B cell (primary cell): ENCODE measurements around the gene RBKS. TPM values are rescaled to one million over a fixed set of nuclear protein-coding genes. Genes with fewer than 3 reads are reported as not detected.
A peak's percentile ranks its signal among the peaks of the same experiment; 100 is the strongest.

Source experiments
- ATAC-seq: fragments of 200-7000 bp; cut with Tn5 transposase; one replicate; pipeline ENCODE4 v1.10.0; 2021; ENCODE audit warnings: low read depth, mild to moderate bottlenecking, moderate number of reproducible peaks, moderate library complexity
- CTCF ChIA-PET: fragments of 350-600 bp; sonication (Branson Sonifier 250); formaldehyde crosslinking; loops from one replicate; lab custom pipeline; 2021; ENCODE audit warnings: antibody characterized with exemption, inconsistent platforms; lab: Charles Lee
- POLR2A ChIA-PET: fragments of 350-600 bp; sonication (Branson Sonifier 250); formaldehyde crosslinking; loops from one replicate; lab custom pipeline; 2021; ENCODE audit warnings: antibody characterized with exemption; lab: Charles Lee
- DNase-seq: peaks from one replicate; pipeline ENCODE4 v3.0.0; 2013
- H2AFZ ChIP-seq: 2 replicates; pipeline ENCODE4 v1.6.1; 2012; ENCODE audit warnings: mild to moderate bottlenecking, low read depth, low read length; ENCODE audit not compliant: insufficient read depth, poor library complexity, severe bottlenecking
- H3K27ac ChIP-seq, 2 donors: 1 replicate in 1 of 2; 2 replicates in 1 of 2; pipeline ENCODE4 v1.5.1; 2012 to 2013; ENCODE audit warnings: low read length in 2 of 2, mild to moderate bottlenecking in 2 of 2, moderate library complexity in 1 of 2
- H3K27me3 ChIP-seq, 4 experiments: fragments of 200-600 bp in 1 of 4; sonication (generic) in 1 of 4; replicated peaks in 1 of 4; 1 replicate in 2 of 4; 2 replicates in 2 of 4; pipeline versions ENCODE4 v1.6.1 to v1.7.0; 2013 to 2016; ENCODE audit warnings: low read length in 3 of 4, mild to moderate bottlenecking in 2 of 4, mixed read lengths in 1 of 4, moderate library complexity in 1 of 4; ENCODE audit not compliant: insufficient read depth in 4 of 4, control insufficient read depth in 3 of 4; ENCODE audit errors: control extremely low read depth in 1 of 4
- H3K36me3 ChIP-seq, 2 experiments: replicated peaks in 1 of 2; 1 replicate in 1 of 2; 2 replicates in 1 of 2; pipeline versions ENCODE4 v1.6.1 to v1.7.1; 2013; ENCODE audit warnings: low read length in 1 of 2; ENCODE audit not compliant: insufficient read depth in 2 of 2, control insufficient read depth in 1 of 2; ENCODE audit errors: control extremely low read depth in 1 of 2, extremely low read depth in 1 of 2
- H3K4me1 ChIP-seq, 2 donors: fragments of 200-600 bp in 1 of 2; sonication (generic) in 1 of 2; 1 replicate in 1 of 2; 2 replicates in 1 of 2; pipeline versions ENCODE4 v1.5.1 to v1.6.1; 2013 to 2017; ENCODE audit warnings: low read length in 2 of 2; ENCODE audit not compliant: control insufficient read depth in 2 of 2, insufficient read depth in 2 of 2
- H3K4me2 ChIP-seq: replicated peaks from 2 replicates; pipeline ENCODE3; 2012; ENCODE audit warnings: mild to moderate bottlenecking, low read depth, low read length; ENCODE audit not compliant: poor library complexity, severe bottlenecking
- H3K4me3 ChIP-seq, 5 experiments: fragments of 200-600 bp in 1 of 5; sonication (generic) in 1 of 5; 1 replicate in 3 of 5; 2 replicates in 2 of 5; pipeline versions ENCODE4 v1.5.1 to v1.7.0; 2011 to 2016; ENCODE audit warnings: low read length in 4 of 5, mild to moderate bottlenecking in 4 of 5, low read depth in 2 of 5, control low read depth in 1 of 5, moderate library complexity in 1 of 5; ENCODE audit not compliant: insufficient read depth in 1 of 5; ENCODE audit errors: control extremely low read depth in 1 of 5, extremely low read depth in 1 of 5
- H3K79me2 ChIP-seq: fragments of 200-600 bp; sonication (generic); one replicate; pipeline ENCODE4 v1.6.0; 2016; ENCODE audit warnings: low read length; ENCODE audit not compliant: control insufficient read depth, insufficient read depth
- H3K9ac ChIP-seq: fragments of 200-600 bp; sonication (generic); 2 replicates; pipeline ENCODE4 v1.6.1; 2017; ENCODE audit warnings: mild to moderate bottlenecking, low read length, moderate library complexity
- H3K9me3 ChIP-seq, 3 donors: one replicate each; pipeline versions ENCODE4 v1.6.1 to v1.7.1; 2013; ENCODE audit warnings: low read length in 2 of 3; ENCODE audit not compliant: control insufficient read depth in 2 of 3, insufficient read depth in 1 of 3; ENCODE audit errors: control extremely low read depth in 1 of 3
- H4K20me1 ChIP-seq: 2 replicates; pipeline ENCODE4 v1.6.0; 2012; ENCODE audit warnings: mild to moderate bottlenecking, low read length; ENCODE audit not compliant: insufficient read depth, control insufficient read depth, poor library complexity, severe bottlenecking
- H3K27ac Mint-ChIP-seq: one replicate; pipeline ENCODE4 v1.8.0; 2021; ENCODE audit warnings: mixed read lengths
- H3K27me3 Mint-ChIP-seq: one replicate; pipeline ENCODE4 v1.8.0; 2021; ENCODE audit warnings: mixed read lengths
- H3K4me1 Mint-ChIP-seq: one replicate; pipeline ENCODE4 v1.8.0; 2021; ENCODE audit warnings: mixed read lengths
- H3K4me3 Mint-ChIP-seq: one replicate; pipeline ENCODE4 v1.8.0; 2021; ENCODE audit warnings: mixed read lengths
- H3K9me3 Mint-ChIP-seq: one replicate; pipeline ENCODE4 v1.8.0; 2022; ENCODE audit warnings: mixed read lengths; ENCODE audit not compliant: insufficient read depth
- EZH2 ChIP-seq: IDR thresholded peaks from 2 replicates; pipeline ENCODE4 v1.6.1; 2012; ENCODE audit warnings: borderline replicate concordance, low read depth, mild to moderate bottlenecking, moderate library complexity, low read length; ENCODE audit not compliant: insufficient read depth, poor library complexity, severe bottlenecking
- WGBS: methylation state at CpG from one replicate; pipeline ENCODE4 v1.1.5; 2013; ENCODE audit warnings: missing lambda C conversion rate; ENCODE audit not compliant: insufficient coverage; 5-methylcytosine and 5-hydroxymethylcytosine counted together
- intact Hi-C: fragments of 100-400 bp; cut with micrococcal nuclease; formaldehyde crosslinking; loops from one replicate; pipeline ENCODE4 v1.10.0; 2022
- polyA plus RNA-seq: library from polyadenylated mRNA; depleted of rRNA; stranded (reverse); fragments of >200 nt; gene quantifications from 2 replicates; pipeline ENCODE4 v1.2.3, GENCODE V29; 2012
- total RNA-seq, 2 donors: library from RNA; stranded (reverse); fragments of 120-200 nt in 1 of 2; gene quantifications; 1 replicate in 1 of 2; 2 replicates in 1 of 2; pipeline versions ENCODE4 v1.2.3 to v1.2.4, GENCODE V29; 2013 to 2022
- TF ChIP-seq, protein P1 (sequence below): fragments of 200-600 bp; IDR thresholded peaks from one replicate; pipeline ENCODE4 v1.8.0; 2022; ENCODE audit warnings: antibody characterized with exemption, mild to moderate bottlenecking

RBKS gene
- total and polyA plus RNA-seq, 2 donors (not counting 1 experiment from before 2014, with no cell fraction given), result 6.4 to 9.2 TPM

DNA sequence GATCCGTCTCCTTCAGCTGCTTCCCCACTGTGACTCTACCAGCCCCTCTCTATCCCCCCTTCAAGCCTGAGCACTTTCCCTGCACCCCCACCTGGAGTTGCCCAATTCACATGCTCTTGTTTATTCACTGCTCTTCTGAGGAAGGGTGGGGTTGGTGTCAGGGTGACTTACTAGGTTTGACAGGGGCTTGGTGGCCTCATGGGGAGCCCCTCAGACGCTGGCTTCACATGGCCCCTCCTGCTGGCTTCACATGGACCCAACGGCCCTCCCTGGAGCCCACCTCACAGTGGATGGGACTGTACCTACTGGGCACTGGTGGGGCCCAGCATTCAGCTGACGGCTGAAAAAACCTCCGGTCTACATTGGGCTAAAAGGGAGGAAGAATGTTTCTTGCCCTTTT is 135.4 kb downstream of the RBKS start:
- no peaks in the 10 kb centered on the region for H4K20me1 ChIP-seq
- ChIA-PET CTCF (interaction anchor here (1.7 to 2.0 kb wide), 2 partner anchors 642 to 698 kb away, joined by 8 read pairs; no protein-coding TSS in a partner anchor), POLR2A (no interaction called here)
- intact Hi-C loops, result no loop called here
- Mint-ChIP-seq H3K4me1 (no peaks in the 10 kb centered on the region), H3K9me3 (no peaks in the 10 kb centered on the region), H3K27me3 (peaks cover 26% of the 10 kb centered on the region), H3K27ac (no peak overlapping the region), H3K4me3 (no peak overlapping the region)
- no peaks in the 10 kb centered on the region for H3K36me3 ChIP-seq
- ATAC-seq, result no peak
- TF ChIP-seq EZH2, result no peak
- TF ChIP-seq, protein P1, sequence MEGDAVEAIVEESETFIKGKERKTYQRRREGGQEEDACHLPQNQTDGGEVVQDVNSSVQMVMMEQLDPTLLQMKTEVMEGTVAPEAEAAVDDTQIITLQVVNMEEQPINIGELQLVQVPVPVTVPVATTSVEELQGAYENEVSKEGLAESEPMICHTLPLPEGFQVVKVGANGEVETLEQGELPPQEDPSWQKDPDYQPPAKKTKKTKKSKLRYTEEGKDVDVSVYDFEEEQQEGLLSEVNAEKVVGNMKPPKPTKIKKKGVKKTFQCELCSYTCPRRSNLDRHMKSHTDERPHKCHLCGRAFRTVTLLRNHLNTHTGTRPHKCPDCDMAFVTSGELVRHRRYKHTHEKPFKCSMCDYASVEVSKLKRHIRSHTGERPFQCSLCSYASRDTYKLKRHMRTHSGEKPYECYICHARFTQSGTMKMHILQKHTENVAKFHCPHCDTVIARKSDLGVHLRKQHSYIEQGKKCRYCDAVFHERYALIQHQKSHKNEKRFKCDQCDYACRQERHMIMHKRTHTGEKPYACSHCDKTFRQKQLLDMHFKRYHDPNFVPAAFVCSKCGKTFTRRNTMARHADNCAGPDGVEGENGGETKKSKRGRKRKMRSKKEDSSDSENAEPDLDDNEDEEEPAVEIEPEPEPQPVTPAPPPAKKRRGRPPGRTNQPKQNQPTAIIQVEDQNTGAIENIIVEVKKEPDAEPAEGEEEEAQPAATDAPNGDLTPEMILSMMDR, result no peak
- H3K4me1 ChIP-seq, result no peaks in the 10 kb centered on the region
- no peak overlapping the region for H3K4me3 ChIP-seq
- no peak overlapping the region for H3K27ac ChIP-seq
- H3K27me3 ChIP-seq, result peaks cover 0 to 17% (median 1%) of the 10 kb centered on the region in 4 experiments
- no peak for DNase-seq
- no peaks in the 10 kb centered on the region for H3K79me2 ChIP-seq
- H3K4me2 ChIP-seq, result no peak overlapping the region
- H2AFZ ChIP-seq, result no peak overlapping the region
- H3K9ac ChIP-seq, result no peak overlapping the region
- 94% methylated on average over 4 of the region's 5 CpGs for WGBS
- H3K9me3 ChIP-seq, result no peaks in the 10 kb centered on the region

DNA sequence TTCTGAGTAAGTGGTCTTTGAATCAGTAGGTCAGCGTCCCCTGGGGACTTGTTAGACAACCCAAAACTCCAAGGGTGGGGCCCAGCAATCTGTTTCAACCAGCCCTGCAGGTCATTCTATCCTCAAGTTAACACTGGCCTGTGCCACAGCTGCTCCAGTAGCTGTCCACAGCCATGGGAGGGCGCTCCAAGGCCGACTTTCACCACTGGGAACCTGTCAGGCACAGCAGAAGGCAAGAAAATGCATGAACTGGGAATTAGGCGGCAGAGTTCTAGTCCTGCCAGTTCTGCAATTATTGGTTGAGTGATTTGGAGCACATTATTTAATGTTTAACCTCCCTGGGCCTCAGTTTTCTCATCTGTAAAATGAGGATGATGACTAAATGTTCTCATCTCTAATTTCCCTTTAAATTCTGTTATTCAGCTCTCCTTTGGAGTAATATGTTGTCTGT is 136.0 kb downstream of the RBKS start:
- CTCF ChIA-PET, result interaction anchor here (0.9 to 2.0 kb wide), 4 partner anchors 14 to 700 kb away, joined by 3 to 8 read pairs (median 6); no protein-coding TSS in a partner anchor
- TF ChIP-seq, protein P1, result peak; percentile 51
- TF ChIP-seq EZH2, result no peak
- H3K4me3 Mint-ChIP-seq, result no peak overlapping the region
- no peak overlapping the region for H3K27ac Mint-ChIP-seq
- Histone ChIP-seq H3K27ac (no peak overlapping the region), H3K36me3 (no peaks in the 10 kb centered on the region), H2AFZ (no peak overlapping the region), H3K4me2 (no peak overlapping the region), H3K79me2 (no peaks in the 10 kb centered on the region), H3K4me3 (no peak overlapping the region), H4K20me1 (no peaks in the 10 kb centered on the region), H3K4me1 (no peaks in the 10 kb centered on the region), H3K9me3 (peaks cover 0 to under 1% (median 0%) of the 10 kb centered on the region in 3 donors), H3K9ac (no peak overlapping the region), H3K27me3 (peaks cover 0 to 17% (median 2%) of the 10 kb centered on the region in 4 experiments)
- intact Hi-C loops, result no loop called here
- WGBS, result 26% methylated on average over 3 of the region's 4 CpGs
- peaks cover 3% of the 10 kb centered on the region for H3K9me3 Mint-ChIP-seq
- DNase-seq, result peak; percentile 36
- H3K27me3 Mint-ChIP-seq, result peaks cover 32% of the 10 kb centered on the region
- peak; percentile 63 for ATAC-seq
- H3K4me1 Mint-ChIP-seq, result no peaks in the 10 kb centered on the region
- POLR2A ChIA-PET, result no interaction called here
